SK-N-SH (cell line): ENCODE data around the gene SETBP1.

Experiments used
- CHD2 ChIP-seq: fragments of 150-350 bp; IDR thresholded peaks from 2 replicates; pipeline ENCODE4 v1.6.1; 2018; ENCODE audit warnings: low read length; ENCODE audit not compliant: partially characterized antibody
- EZH2phosphoT487 ChIP-seq: fragments of 200-600 bp; sonication (generic); IDR thresholded peaks from 2 replicates; pipeline ENCODE4 v1.6.1; 2017; ENCODE audit warnings: low read depth, mixed run types, mild to moderate bottlenecking, antibody characterized with exemption, moderate library complexity, borderline replicate concordance
- FOXJ3 ChIP-seq: sonication (generic); formaldehyde crosslinking; IDR thresholded peaks from 2 replicates; pipeline ENCODE4 v1.5.1; 2020; ENCODE audit warnings: mild to moderate bottlenecking, missing genetic modification reagents
- MEF2A ChIP-seq: IDR thresholded peaks from 2 replicates; pipeline ENCODE4 v1.4.0; 2012; ENCODE audit warnings: low read depth, borderline replicate concordance
- NRF1 ChIP-seq: IDR thresholded peaks from 2 replicates; pipeline ENCODE4 v1.6.1; 2012; ENCODE audit warnings: low read depth, mild to moderate bottlenecking, low read length
- POLR2AphosphoS5 ChIP-seq: IDR thresholded peaks from 2 replicates; pipeline ENCODE4 v1.6.1; 2012; ENCODE audit warnings: low read depth, low read length
- TAF1 ChIP-seq: IDR thresholded peaks from 2 replicates; pipeline ENCODE4 v1.6.1; 2012; ENCODE audit warnings: low read depth, mild to moderate bottlenecking, low read length, moderate library complexity, borderline replicate concordance
- YY1 ChIP-seq: IDR thresholded peaks from 2 replicates; pipeline ENCODE4 v1.4.0; 2012; ENCODE audit warnings: low read depth, mild to moderate bottlenecking
- TF ChIP-seq, protein P1 (sequence below): fragments of 200-600 bp; sonication (generic); IDR thresholded peaks from 2 replicates; pipeline ENCODE4 v1.6.1; 2017; ENCODE audit warnings: antibody characterized with exemption, mild to moderate bottlenecking, moderate library complexity
- TF ChIP-seq, protein P2 (sequence below): IDR thresholded peaks from 2 replicates; pipeline ENCODE4 v1.4.0; 2012; ENCODE audit warnings: low read depth

DNA sequence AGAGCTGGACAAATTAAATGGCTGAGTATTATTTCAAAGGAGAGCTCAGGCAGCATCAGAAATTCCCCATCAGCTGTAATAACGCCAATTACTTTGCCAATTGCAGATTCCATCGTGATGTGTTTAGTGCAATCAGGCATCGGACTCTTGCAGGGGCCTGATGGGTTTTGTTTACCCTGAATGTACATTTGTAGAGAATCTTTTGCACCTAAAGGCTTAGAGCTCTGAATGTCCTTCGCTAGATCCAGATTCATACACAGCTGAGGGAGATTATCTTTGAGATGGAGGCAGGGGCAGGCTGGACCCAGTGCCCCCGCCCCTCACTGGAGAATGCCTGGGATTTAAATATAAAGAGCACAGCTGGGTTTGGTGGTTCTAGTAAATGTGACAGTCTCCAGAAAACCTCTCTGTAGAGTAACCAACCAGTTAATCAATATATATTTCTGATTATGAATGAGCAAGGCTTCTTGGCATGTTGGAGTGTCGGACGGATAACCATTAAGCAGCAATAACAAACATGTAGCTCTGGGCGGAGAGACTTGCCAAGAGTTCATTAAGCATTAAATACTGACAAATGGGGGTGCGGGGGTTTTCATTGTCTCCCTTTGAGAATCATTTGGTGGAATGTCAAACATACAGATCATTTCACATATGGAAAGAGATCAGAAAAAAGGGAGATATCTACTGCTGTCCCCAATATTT lies 200.9 kb downstream of the SETBP1 start:
- no peak for TF ChIP-seq NRF1
- no peak for TF ChIP-seq TAF1
- TF ChIP-seq MEF2A: no peak
- TF ChIP-seq, protein P1, sequence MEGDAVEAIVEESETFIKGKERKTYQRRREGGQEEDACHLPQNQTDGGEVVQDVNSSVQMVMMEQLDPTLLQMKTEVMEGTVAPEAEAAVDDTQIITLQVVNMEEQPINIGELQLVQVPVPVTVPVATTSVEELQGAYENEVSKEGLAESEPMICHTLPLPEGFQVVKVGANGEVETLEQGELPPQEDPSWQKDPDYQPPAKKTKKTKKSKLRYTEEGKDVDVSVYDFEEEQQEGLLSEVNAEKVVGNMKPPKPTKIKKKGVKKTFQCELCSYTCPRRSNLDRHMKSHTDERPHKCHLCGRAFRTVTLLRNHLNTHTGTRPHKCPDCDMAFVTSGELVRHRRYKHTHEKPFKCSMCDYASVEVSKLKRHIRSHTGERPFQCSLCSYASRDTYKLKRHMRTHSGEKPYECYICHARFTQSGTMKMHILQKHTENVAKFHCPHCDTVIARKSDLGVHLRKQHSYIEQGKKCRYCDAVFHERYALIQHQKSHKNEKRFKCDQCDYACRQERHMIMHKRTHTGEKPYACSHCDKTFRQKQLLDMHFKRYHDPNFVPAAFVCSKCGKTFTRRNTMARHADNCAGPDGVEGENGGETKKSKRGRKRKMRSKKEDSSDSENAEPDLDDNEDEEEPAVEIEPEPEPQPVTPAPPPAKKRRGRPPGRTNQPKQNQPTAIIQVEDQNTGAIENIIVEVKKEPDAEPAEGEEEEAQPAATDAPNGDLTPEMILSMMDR: no peak
- no peak for TF ChIP-seq POLR2AphosphoS5
- TF ChIP-seq EZH2phosphoT487: no peak
- no peak for TF ChIP-seq CHD2
- TF ChIP-seq FOXJ3: no peak
- no peak for TF ChIP-seq YY1
- TF ChIP-seq, protein P2, sequence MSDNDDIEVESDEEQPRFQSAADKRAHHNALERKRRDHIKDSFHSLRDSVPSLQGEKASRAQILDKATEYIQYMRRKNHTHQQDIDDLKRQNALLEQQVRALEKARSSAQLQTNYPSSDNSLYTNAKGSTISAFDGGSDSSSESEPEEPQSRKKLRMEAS: no peak
